GM12801 (cell line): ENCODE results near the gene SYNPR.

ENCODE experiments used
- CTCF ChIP-seq: IDR thresholded peaks from one replicate; pipeline ENCODE4 v1.5.1; 2011; ENCODE audit warnings: control low read depth; ENCODE audit not compliant: insufficient read length; ENCODE audit errors: extremely low read depth

The SYNPR gene

GRCh38 chr3:63413523-63413922, 135.4 kb downstream of the SYNPR start:
- no peak for TF ChIP-seq CTCF

GRCh38 chr3:63414607-63415006, 136.5 kb downstream of the SYNPR start:
- TF ChIP-seq CTCF = no peak

GRCh38 chr3:63429905-63430304, 151.8 kb downstream of the SYNPR start:
- TF ChIP-seq CTCF = no peak

GRCh38 chr3:63430875-63431274, 152.8 kb downstream of the SYNPR start:
- TF ChIP-seq CTCF = no peak

GRCh38 chr3:63437858-63438257, 159.8 kb downstream of the SYNPR start:
- no peak for TF ChIP-seq CTCF

GRCh38 chr3:63438826-63439371, 160.8 kb downstream of the SYNPR start:
- no peak for TF ChIP-seq CTCF

GRCh38 chr3:63441262-63441661, 163.2 kb downstream of the SYNPR start:
- no peak for TF ChIP-seq CTCF
